Upper lobe of right lung (tissue), 1 donor: ENCODE results near the gene VRK2. TPM values are rescaled to one million over a fixed set of nuclear protein-coding genes. Genes with fewer than 3 reads are reported as not detected.

Experiments
- ATAC-seq: fragments of 200-7000 bp; cut with Tn5 transposase; one replicate; pipeline ENCODE4 v1.9.1; 2020; ENCODE audit warnings: mild to moderate bottlenecking, moderate library complexity
- DNase-seq: peaks from one replicate; pipeline ENCODE4 v3.0.0-alpha.2; 2020
- H3K27ac ChIP-seq: fragments of 200-600 bp; one replicate; pipeline ENCODE4 v1.8.0; 2022
- H3K27me3 ChIP-seq: fragments of 200-600 bp; one replicate; pipeline ENCODE4 v1.8.0; 2022; ENCODE audit warnings: mild to moderate bottlenecking
- H3K36me3 ChIP-seq: fragments of 200-600 bp; one replicate; pipeline ENCODE4 v1.8.0; 2022
- H3K4me1 ChIP-seq: fragments of 200-600 bp; one replicate; pipeline ENCODE4 v1.8.0; 2022
- H3K4me3 ChIP-seq: fragments of 200-600 bp; one replicate; pipeline ENCODE4 v1.8.0; 2022; ENCODE audit warnings: mild to moderate bottlenecking
- H3K9me3 ChIP-seq: fragments of 200-600 bp; one replicate; pipeline ENCODE4 v1.8.0; 2022
- CTCF ChIP-seq: fragments of 200-600 bp; IDR thresholded peaks from one replicate; pipeline ENCODE4 v1.8.0; 2022; ENCODE audit warnings: antibody characterized with exemption
- intact Hi-C: fragments of 100-400 bp; cut with DNase I; formaldehyde crosslinking; loops from one replicate; pipeline ENCODE4 v1.11.0; 2022
- total RNA-seq: library from RNA; stranded (reverse); fragmentation: NEBNext Ultra II Directional; extraction: Animal tissue kit (Norgen Biotek cat#: 25700); gene quantifications from one replicate; pipeline ENCODE4 v1.2.1, GENCODE V29; 2021
- donor health status: DM: no; HTN: yes; CAD: no; lungs with severe emphysema.

VRK2 gene
- total RNA-seq, 1 donor from 2014 or later, result 23.8 TPM

DNA sequence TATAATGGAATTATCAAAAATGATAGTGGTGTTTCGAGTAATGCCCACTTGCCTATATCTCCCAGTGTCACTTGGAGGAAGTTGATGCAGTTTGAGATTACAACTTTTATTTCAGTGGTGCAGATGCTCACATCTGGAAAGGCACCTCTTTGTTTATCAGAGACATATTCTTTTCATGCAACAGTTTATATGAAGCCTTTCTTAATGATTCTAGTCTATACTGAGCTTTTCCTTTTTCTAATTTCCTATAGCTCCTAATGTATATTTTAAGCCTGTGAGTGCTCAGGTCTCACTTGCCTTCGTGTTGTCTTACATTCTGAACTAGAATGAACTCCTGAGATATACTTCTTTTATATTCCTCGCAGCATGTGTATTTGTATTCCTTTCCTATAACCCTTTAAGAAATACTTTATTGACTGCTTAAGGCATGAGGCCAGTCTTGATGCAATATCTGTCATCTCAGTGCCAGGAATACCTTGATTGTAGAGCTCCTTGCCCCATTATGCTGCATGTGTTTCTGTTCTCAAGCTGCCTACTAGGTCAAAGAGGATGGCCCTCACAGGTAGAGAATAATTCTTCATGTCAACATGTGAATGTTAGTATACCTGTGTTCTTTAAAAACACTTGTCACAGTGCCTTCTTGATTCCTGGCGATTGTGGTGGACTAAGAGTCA lies 52.6 kb downstream of the VRK2 start:
- intact Hi-C loops, result no loop called here
- H3K27ac ChIP-seq, result no peak overlapping the region
- no peak overlapping the region for H3K4me3 ChIP-seq
- DNase-seq (no peak), ATAC-seq (no peak)
- H3K27me3 ChIP-seq, result no peaks in the 10 kb centered on the region
- no peaks in the 10 kb centered on the region for H3K9me3 ChIP-seq
- no peak for TF ChIP-seq CTCF
- H3K36me3 ChIP-seq, result no peaks in the 10 kb centered on the region
- no peaks in the 10 kb centered on the region for H3K4me1 ChIP-seq

- Histone ChIP-seq H3K27me3 (no peaks in the 10 kb centered on the region), H3K4me1 (no peaks in the 10 kb centered on the region), H3K27ac (no peak overlapping the region), H3K9me3 (no peaks in the 10 kb centered on the region), H3K36me3 (no peaks in the 10 kb centered on the region), H3K4me3 (no peak overlapping the region)
- intact Hi-C loops, result no loop called here
- ATAC-seq, result no peak
- no peak for DNase-seq
- TF ChIP-seq CTCF, result no peak
Observed at GRCh38 chr2:58101500-58101899, 54.9 kb downstream of the VRK2 start.

DNA sequence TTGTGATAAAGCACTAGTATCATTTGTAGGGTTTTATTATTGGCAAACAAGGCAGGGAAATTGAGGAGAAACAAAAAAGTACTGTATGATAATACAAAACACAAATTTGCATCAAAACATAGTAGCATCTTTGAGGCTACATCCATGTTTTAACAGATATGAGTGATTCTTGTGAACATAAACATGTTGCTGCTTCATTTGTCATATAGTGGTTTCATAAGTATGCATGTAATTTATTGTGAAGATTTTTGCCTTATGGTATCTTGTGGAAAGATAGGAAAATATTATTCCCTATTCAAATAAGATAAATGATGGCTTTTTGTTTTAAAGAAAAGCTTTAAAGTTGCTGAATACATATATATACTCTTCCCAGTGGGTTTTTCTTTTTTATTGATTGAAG lies 60.3 kb downstream of the VRK2 start:
- no peaks in the 10 kb centered on the region for H3K4me1 ChIP-seq
- no peaks in the 10 kb centered on the region for H3K27me3 ChIP-seq
- H3K9me3 ChIP-seq, result no peaks in the 10 kb centered on the region
- DNase-seq, result no peak
- no peak overlapping the region for H3K27ac ChIP-seq
- ATAC-seq, result no peak
- no peak for TF ChIP-seq CTCF
- intact Hi-C loops, result no loop called here
- no peak overlapping the region for H3K4me3 ChIP-seq
- no peaks in the 10 kb centered on the region for H3K36me3 ChIP-seq

DNA sequence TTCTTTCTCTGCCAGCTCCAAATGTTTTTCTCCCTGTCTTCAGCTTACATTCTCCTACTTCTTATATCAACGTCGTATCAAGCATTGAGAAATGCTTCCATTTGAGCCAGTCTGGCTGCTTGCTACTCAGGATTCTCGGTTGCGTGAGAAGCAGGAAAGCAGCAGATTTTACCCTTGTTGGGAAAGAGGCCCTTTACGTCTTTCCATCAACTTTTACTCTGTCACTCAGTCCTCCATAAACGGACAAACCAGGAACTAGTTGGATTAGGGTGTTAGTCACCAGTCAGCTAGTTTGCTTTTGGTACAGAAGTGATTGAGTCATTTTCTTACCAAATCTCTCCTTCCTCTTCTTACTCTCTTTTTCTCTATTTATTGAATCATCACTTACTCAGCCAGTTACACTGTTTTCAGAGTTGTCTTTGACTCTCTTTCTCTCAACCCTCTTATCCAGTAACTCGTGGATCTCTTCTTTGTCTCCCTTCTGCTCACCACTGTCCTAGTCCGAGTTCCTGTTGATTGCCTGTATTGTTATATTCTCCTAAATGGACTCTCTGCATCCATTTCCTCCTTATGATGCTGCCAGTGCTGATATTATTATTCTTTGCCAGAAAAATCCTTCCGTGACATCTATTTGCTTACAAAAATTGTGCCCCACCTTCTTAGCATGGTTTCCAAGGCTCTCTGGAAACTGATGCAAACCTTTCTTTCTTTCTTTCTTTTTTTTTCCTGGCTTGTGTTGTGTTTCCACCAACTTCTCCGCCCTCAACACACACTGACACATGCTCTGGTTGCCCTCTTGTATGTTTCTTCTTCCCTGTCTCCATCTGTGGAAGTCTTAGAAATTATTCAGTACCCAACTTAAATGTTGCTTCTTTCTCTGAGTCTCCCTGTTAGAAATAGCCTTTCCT lies 61.5 kb downstream of the VRK2 start:
- DNase-seq (no peak), ATAC-seq (peak; percentile 92)
- intact Hi-C loops, result no loop called here
- Histone ChIP-seq H3K4me3 (no peak overlapping the region), H3K9me3 (no peaks in the 10 kb centered on the region), H3K36me3 (no peaks in the 10 kb centered on the region), H3K27me3 (no peaks in the 10 kb centered on the region), H3K4me1 (no peaks in the 10 kb centered on the region), H3K27ac (peak overlapping the region; percentile 52)
- TF ChIP-seq CTCF, result no peak

DNA sequence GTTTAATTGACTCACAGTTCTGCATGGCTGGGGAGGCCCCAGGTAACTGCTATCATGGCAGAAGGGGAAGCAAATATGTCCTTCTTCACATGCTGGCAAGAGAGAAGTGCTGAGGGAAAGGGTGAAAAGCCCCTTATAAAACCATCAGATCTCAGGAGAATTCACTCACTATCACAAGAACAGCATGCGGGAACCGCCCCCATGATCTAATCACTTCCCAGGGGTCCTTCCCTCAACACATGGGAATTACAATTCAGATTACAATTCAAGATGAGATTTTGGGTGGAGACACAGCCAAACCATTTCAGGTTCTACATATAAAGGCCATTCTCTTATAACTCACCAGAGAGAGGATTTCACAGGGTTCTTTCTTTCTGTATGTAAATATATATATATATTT lies 62.9 kb downstream of the VRK2 start:
- Histone ChIP-seq H3K36me3 (no peaks in the 10 kb centered on the region), H3K27ac (no peak overlapping the region), H3K9me3 (no peaks in the 10 kb centered on the region), H3K27me3 (no peaks in the 10 kb centered on the region), H3K4me3 (no peak overlapping the region), H3K4me1 (no peaks in the 10 kb centered on the region)
- ATAC-seq (no peak), DNase-seq (no peak)
- intact Hi-C loops, result no loop called here
- TF ChIP-seq CTCF, result no peak
